MG63 (cell line): ENCODE data around the gene SRF. TPM values are rescaled to one million over a fixed set of nuclear protein-coding genes. Genes with fewer than 3 reads are reported as not detected.
"Not testable (repeated sequence)": the region's sequence is repeated elsewhere in the genome, so short reads cannot be mapped to it uniquely, and the experiment has no call there.

Experiments used
- DNase-seq: peaks from one replicate; pipeline ENCODE4 v3.0.0-alpha.2; 2020
- H3K27me3 ChIP-seq: fragments of 250-450 bp; sonication (Bioruptor Pico); 2 replicates; pipeline ENCODE4 v1.5.1; 2020; ENCODE audit warnings: mild to moderate bottlenecking, moderate library complexity
- H3K36me3 ChIP-seq: fragments of 250-450 bp; sonication (Bioruptor Pico); 2 replicates; pipeline ENCODE4 v1.5.1; 2020; ENCODE audit warnings: mild to moderate bottlenecking, moderate library complexity
- H3K4me3 ChIP-seq: fragments of 250-450 bp; sonication (Bioruptor Pico); 2 replicates; pipeline ENCODE4 v1.5.1; 2020; ENCODE audit warnings: mild to moderate bottlenecking, moderate library complexity
- H3K9me3 ChIP-seq: fragments of 250-450 bp; sonication (Bioruptor Pico); 2 replicates; pipeline ENCODE4 v1.5.1; 2020; ENCODE audit warnings: mild to moderate bottlenecking, moderate library complexity
- total RNA-seq: library from RNA; depleted of rRNA; stranded (reverse); fragments of >200 nt; shearing (Covaris generic); gene quantifications from 2 replicates; pipeline ENCODE4 v1.2.3, GENCODE V29; 2014; ENCODE audit warnings: low replicate concordance; rRNA removed

The SRF gene
- total RNA-seq, result 20.9 and 22.8 TPM in 2 replicates

DNA sequence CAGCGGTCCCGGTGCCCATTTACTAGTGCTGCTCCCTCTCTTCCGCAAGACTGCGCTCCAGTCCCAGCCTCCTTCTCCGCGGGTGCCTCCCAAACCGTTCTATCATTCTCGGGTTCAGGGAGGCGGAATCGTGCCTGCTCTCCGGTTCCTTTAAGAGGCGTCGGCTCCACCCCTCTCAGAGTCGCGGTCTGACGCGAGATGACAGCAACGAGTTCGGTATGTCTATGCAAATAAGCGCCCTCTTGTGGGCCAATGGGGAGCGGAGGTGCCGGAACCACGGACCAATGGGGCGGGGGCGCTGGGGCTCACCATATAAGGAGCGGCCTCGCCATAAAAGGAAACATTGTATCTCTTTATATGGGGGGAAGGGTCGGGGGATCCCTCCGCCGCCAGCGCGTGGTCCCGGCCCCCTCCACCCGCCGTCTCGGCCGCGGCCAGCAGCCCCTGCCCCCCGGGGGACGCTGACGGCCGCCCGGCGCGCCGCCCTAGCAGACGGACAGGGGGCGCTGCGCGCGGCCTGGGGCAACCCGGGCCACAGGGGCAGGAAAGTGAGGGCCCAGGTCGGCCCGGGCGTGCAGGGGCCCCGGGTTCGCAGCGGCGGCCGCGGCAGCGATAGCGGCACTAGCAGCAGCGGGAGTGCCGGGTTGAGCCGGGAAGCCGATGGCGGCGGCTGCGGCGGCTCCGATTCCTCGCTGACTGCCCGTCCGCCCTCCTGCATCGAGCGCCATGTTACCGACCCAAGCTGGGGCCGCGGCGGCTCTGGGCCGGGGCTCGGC lies at the start of gene SRF:
Gene SRF (plus strand): TSS at position 339 of the 776 bp plus-strand sequence. CDS start 388 bp downstream, at position 727.
- H3K27me3 ChIP-seq, result no peaks in the 10 kb centered on the region

GRCh38 chr6:43122146-43122545 lies 48.9 kb upstream of the SRF start:
- DNase-seq, result no peak
- H3K27me3 ChIP-seq, result no peaks in the 10 kb centered on the region

More for the DNA sequence above, at the start of gene SRF:
- Histone ChIP-seq H3K4me3 (peak within 1 kb of the TSS; percentile 69), H3K36me3 (peaks cover 20% of the 10 kb centered on the region), H3K9me3 (no peaks in the 10 kb centered on the region)
- peak; percentile 97 for DNase-seq

DNA sequence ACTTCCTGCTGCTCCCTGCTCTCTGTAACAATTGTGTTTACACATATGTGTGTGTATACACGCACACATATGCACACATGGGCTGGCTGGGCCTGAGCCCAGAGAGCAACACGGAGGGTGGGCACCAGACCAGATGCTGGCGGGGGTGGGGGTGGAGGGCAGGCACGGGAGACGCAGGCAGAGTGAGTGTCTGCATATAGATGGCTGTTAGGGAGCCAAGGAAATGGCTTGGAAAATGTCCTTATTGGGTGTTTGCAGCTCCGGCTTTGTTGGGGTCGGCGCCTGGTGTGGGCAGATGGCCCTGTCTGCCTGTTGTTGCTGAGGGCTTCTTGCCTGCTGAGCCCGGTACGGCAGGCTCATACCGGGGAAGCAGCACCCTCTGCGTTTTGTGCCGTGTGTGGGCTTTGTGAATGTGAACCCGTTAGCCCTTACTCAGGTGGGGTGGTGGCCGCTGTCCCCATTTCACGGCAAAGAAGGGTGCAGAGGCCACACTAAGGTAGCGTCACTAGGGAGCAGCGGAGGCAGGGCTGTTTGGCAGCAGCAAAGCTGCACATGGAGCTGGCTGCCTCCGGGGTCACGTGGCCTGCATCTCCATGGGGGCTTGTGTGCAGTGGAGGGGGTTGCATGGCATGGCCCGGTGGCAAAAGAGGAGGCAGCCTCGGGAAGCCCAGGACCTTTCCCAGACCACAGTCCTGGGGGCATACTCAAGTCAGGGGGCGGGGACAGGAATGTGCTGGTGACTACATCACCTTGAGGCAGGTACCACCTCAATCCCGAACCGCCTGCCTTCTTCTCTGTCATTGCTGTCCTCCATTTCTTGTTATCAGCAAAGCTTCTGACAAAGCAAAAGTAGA lies 47.4 kb upstream of the SRF start:
- no peak overlapping the region for H3K4me3 ChIP-seq
- H3K36me3 ChIP-seq, result no peaks in the 10 kb centered on the region
- DNase-seq, result no peak
- H3K9me3 ChIP-seq, result no peaks in the 10 kb centered on the region
- H3K27me3 ChIP-seq, result no peaks in the 10 kb centered on the region

More at GRCh38 chr6:43122146-43122545, 48.9 kb upstream of the SRF start:
- H3K9me3 ChIP-seq, result no peaks in the 10 kb centered on the region
- no peak overlapping the region for H3K4me3 ChIP-seq
- no peaks in the 10 kb centered on the region for H3K36me3 ChIP-seq

DNA sequence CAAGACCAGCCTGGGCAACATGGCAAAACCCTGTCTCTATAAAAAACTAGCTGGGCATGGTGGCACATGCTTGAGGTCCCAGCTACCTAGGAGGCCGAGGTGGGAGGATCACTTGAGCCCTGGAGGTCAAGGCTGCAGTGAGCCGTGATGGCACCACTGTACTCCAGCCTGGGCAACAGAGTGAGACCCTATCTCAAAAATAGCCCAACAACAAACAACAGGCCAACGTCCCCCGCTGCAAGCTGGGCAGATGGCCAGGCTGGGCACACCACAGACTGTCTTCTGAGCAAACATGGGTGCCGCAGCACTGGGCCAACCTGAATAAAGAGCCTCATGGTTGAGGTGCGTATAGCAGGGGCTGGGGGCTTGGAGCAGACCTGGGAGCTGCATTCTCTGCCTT lies 46.6 kb upstream of the SRF start:
- Histone ChIP-seq H3K27me3 (no peaks in the 10 kb centered on the region), H3K4me3 (no peak overlapping the region), H3K9me3 (no peaks in the 10 kb centered on the region), H3K36me3 (no peaks in the 10 kb centered on the region)
- no peak for DNase-seq

DNA sequence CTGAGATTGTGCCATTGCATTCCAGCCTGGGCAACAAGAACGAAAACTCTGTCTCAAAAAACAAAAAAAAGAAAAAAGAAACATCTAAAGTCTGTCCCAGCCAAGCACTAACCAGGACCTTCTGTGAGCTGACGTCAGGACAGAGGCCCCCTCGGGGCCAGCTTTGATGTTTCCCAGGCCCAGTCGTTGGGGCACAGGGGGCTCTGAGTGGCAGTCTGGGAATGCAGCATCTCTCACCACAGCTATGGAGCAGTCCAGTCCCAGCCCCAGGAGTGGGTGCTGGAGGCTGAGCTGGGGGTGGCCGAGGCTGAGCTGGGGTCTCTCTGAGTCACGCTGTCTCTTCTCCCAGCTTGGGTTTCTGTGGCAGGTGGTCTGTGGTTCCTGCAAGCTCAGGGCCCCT lies 46.0 kb upstream of the SRF start:
- Histone ChIP-seq H3K27me3 (no peaks in the 10 kb centered on the region), H3K36me3 (no peaks in the 10 kb centered on the region), H3K4me3 (no peak overlapping the region), H3K9me3 (no peaks in the 10 kb centered on the region)
- no peak for DNase-seq

DNA sequence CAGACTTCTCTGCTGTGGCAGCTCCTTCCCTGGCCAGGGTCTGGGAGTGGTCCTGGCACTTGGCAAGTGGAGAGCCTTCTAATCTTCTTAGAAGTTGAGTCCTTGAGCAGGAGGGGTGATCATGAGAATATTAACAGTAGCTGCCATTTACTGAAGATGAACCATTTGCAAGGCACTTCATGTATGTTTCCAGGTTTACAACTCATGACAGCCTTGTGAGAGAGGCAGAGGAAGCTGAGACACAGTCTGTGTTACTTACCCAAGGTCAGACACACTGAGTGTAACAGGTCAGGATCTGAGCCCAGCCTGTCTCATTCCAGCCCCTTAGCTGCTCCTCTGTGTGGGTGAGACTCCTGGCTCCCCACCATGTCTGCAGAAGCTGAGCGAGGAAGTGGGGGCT lies 45.5 kb upstream of the SRF start:
- Histone ChIP-seq H3K27me3 (no peaks in the 10 kb centered on the region), H3K4me3 (no peak overlapping the region), H3K36me3 (no peaks in the 10 kb centered on the region), H3K9me3 (no peaks in the 10 kb centered on the region)
- no peak for DNase-seq

GRCh38 chr6:43127180-43127579 lies 43.9 kb upstream of the SRF start:
- H3K4me3 ChIP-seq, result no peak overlapping the region
- no peaks in the 10 kb centered on the region for H3K36me3 ChIP-seq
- DNase-seq, result no peak
- H3K9me3 ChIP-seq, result no peaks in the 10 kb centered on the region
- no peaks in the 10 kb centered on the region for H3K27me3 ChIP-seq

DNA sequence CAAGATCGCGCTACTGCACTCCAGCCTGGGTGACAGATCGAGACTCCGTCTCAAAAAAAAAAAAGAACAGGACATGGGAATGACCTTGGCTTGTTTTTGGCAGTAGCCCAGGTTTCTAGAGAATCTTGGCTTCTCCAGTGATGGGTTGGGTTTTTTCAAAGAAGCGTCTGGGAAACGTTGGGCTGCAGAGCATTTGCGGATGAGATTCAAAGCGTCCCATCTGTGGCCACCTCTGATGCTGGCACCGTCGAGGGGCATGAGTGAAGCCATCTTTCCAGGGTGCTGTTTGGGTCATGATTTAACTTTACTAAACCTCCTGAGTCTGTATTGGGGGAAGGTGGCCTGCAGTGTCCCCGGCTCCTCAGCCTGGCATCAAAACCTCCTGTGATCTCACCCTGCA lies 43.2 kb upstream of the SRF start:
- Histone ChIP-seq H3K36me3 (no peaks in the 10 kb centered on the region), H3K4me3 (no peak overlapping the region), H3K9me3 (no peaks in the 10 kb centered on the region), H3K27me3 (no peaks in the 10 kb centered on the region)
- no peak for DNase-seq

- DNase-seq, result peak; percentile 18
- Histone ChIP-seq H3K4me3 (no peak overlapping the region), H3K36me3 (no peaks in the 10 kb centered on the region), H3K9me3 (no peaks in the 10 kb centered on the region), H3K27me3 (no peaks in the 10 kb centered on the region)
Measured at GRCh38 chr6:43128926-43129325, 42.1 kb upstream of the SRF start.

- no peaks in the 10 kb centered on the region for H3K36me3 ChIP-seq
- DNase-seq, result peak; percentile 47
- no peaks in the 10 kb centered on the region for H3K9me3 ChIP-seq
- H3K27me3 ChIP-seq, result no peaks in the 10 kb centered on the region
- no peak overlapping the region for H3K4me3 ChIP-seq
Measured at GRCh38 chr6:43129434-43130194, 41.5 kb upstream of the SRF start.

- no peaks in the 10 kb centered on the region for H3K27me3 ChIP-seq
- no peaks in the 10 kb centered on the region for H3K36me3 ChIP-seq
- no peak for DNase-seq
- no peaks in the 10 kb centered on the region for H3K9me3 ChIP-seq
- no peak overlapping the region for H3K4me3 ChIP-seq
Measured at GRCh38 chr6:43130429-43130828, 40.6 kb upstream of the SRF start.

DNA sequence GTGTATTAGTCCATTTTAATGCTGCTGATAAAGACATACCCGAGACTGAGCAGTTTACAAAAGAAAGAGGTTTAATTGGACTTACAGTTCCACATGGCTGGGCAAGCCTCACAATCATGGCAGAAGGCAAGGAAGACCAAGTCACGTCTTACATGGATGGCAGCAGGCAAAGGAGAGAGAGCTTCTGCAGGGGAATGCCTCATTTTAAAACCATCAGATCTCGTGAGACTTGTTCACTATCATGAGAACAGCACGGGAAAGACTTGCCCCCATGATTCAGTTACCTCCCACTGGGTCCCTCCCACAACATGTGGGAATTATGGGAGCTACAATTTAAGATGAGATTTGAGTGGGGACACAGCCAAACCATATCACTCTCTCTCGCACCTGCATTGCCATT lies 39.7 kb upstream of the SRF start:
- H3K9me3 ChIP-seq, H3K36me3 ChIP-seq, H3K4me3 ChIP-seq, DNase-seq, H3K27me3 ChIP-seq: not testable (repeated sequence)

GRCh38 chr6:43138267-43138666 lies 32.8 kb upstream of the SRF start:
- H3K9me3 ChIP-seq, result no peaks in the 10 kb centered on the region
- H3K27me3 ChIP-seq, result no peaks in the 10 kb centered on the region
- H3K36me3 ChIP-seq, result no peaks in the 10 kb centered on the region
- H3K4me3 ChIP-seq, result no peak overlapping the region
- no peak for DNase-seq

GRCh38 chr6:43139973-43140372 lies 31.1 kb upstream of the SRF start:
- H3K36me3 ChIP-seq, H3K9me3 ChIP-seq, H3K4me3 ChIP-seq, H3K27me3 ChIP-seq, DNase-seq: not testable (repeated sequence)

DNA sequence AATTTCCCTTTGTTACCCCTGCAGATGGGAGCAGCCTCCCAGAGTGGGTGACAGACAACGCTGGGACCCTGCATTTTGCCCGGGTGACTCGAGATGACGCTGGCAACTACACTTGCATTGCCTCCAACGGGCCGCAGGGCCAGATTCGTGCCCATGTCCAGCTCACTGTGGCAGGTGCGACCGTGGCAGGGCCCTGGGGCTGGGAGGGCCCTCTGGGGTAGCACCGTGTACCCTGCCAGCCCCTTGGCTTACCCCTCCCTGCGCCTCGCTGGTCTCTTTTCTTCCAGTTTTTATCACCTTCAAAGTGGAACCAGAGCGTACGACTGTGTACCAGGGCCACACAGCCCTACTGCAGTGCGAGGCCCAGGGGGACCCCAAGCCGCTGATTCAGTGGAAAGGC lies 29.4 kb upstream of the SRF start:
- no peak for DNase-seq
- no peaks in the 10 kb centered on the region for H3K36me3 ChIP-seq
- no peaks in the 10 kb centered on the region for H3K9me3 ChIP-seq
- no peak overlapping the region for H3K4me3 ChIP-seq
- H3K27me3 ChIP-seq, result no peaks in the 10 kb centered on the region

DNA sequence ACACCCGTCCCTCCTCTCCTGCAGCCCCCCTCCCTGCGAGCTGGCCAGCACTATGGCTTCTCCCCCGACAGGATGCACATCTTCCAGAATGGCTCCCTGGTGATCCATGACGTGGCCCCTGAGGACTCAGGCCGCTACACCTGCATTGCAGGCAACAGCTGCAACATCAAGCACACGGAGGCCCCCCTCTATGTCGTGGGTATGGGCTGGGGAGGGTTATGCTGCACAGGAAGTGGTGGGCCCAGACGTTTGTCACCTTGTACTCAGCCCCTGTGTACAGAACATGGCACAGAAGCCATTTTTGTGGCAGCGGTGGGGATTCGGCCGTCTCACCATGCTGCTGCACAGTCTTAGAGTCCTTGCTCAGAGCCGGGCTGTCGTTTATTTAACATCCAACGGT lies 29.0 kb upstream of the SRF start:
- Histone ChIP-seq H3K36me3 (no peaks in the 10 kb centered on the region), H3K27me3 (no peaks in the 10 kb centered on the region), H3K9me3 (no peaks in the 10 kb centered on the region), H3K4me3 (no peak overlapping the region)
- no peak for DNase-seq
